NCI-H2107 treated with DMSO at 0.1 percent for 48 hours (cell line): ENCODE results near the gene PPP1R7.

ENCODE experiments used
- DNase-seq: peaks from one replicate; lab custom pipeline; 2025; ENCODE audit not compliant: unreplicated experiment; lab: John Stamatoyannopoulos, UW

The PPP1R7 gene

DNA sequence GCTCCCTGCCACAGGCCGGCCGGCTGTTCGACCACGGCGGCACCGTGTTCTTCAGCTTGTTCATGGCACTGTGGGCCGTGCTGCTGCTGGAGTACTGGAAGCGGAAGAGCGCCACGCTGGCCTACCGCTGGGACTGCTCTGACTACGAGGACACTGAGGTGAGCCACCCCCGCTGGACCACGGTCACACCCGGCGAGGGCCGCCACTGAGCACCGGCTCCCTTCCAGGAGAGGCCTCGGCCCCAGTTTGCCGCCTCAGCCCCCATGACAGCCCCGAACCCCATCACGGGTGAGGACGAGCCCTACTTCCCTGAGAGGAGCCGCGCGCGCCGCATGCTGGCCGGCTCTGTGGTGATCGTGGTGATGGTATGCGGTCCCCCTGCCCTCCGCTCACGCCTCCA is 59.0 kb downstream of the PPP1R7 start:
- DNase-seq, result no peak

DNA sequence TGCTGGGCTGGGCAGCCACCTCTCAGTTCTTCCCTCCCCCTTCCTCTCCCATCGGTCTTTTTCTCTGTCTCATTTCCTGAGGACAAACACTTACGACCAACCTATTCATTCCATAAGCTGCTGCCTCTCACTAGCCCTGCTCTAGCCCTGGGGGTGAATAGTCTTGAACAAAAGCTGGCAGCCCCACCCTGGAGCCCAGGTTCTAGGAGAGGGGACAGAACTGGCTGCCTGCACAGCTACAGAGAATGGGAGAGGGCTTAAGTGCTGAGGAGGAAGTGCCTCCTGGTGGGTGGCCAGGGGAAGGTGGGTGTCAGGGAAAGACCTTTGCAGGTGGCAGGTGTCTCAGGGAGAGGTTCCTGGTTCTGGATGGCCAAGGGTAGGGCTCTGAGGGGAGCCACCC is 61.0 kb downstream of the PPP1R7 start:
- no peak for DNase-seq

DNA sequence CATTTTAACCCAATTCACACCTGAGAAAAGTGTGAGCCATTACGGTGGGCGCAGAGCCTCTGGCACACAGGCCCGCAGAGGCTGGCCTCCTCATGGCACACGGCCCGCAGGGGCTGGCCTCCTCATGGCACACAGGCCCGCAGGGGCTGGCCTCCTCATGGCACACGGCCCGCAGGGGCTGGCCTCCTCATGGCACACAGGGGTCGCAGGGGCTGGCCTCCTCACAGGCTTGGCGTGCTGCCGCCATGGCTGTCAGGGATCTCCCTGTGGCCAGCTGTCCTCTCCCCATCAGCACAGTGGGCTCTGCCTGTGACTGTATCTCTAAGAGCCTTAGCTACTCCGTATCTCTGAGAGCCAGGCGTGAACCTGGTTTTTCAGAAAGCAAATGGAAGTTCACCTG is 62.8 kb downstream of the PPP1R7 start:
- DNase-seq, result no peak

GRCh38 chr2:241213567-241213966 is 63.3 kb downstream of the PPP1R7 start:
- DNase-seq, result no peak

GRCh38 chr2:241214209-241214608 is 63.9 kb downstream of the PPP1R7 start:
- DNase-seq, result no peak

DNA sequence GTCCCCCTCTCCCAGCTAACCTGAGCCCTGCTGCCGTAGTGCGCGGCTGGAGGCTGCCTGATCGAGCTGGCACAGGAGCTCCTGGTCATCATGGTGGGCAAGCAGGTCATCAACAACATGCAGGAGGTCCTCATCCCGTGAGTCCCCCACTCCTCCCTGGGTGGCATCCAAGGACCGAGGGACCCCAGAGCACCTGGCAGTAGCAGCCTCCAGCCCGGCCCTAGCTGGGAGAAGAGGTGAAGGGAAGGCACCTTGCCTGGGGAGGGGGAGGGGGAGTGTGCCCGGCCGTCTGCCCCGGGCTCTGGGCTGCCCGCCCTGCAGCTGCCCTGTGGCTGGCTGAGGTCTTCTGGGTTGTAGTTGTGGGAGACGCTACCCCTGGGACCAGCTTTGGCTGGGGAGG is 64.5 kb downstream of the PPP1R7 start:
- no peak for DNase-seq

DNA sequence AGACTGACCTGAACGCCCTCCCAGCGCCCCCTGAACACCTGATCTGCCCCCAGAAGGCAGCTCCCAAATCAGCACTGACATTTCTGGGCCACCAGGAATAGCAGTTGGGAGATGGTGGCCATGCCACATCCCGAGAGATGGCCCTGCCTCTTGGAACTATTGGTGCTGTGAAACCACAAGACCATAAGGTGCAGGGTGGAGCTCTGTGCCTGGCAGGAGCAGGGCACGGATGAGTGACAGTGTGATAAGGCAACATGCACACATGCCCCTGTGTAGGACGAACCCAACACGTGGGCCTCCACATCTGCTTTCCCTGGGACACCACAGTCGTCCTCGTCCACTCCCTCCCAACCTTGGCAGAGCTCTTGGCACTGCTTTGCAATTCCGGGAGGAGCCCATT is 65.2 kb downstream of the PPP1R7 start:
- no peak for DNase-seq

GRCh38 chr2:241216211-241216761 is 66.0 kb downstream of the PPP1R7 start:
- no peak for DNase-seq

DNA sequence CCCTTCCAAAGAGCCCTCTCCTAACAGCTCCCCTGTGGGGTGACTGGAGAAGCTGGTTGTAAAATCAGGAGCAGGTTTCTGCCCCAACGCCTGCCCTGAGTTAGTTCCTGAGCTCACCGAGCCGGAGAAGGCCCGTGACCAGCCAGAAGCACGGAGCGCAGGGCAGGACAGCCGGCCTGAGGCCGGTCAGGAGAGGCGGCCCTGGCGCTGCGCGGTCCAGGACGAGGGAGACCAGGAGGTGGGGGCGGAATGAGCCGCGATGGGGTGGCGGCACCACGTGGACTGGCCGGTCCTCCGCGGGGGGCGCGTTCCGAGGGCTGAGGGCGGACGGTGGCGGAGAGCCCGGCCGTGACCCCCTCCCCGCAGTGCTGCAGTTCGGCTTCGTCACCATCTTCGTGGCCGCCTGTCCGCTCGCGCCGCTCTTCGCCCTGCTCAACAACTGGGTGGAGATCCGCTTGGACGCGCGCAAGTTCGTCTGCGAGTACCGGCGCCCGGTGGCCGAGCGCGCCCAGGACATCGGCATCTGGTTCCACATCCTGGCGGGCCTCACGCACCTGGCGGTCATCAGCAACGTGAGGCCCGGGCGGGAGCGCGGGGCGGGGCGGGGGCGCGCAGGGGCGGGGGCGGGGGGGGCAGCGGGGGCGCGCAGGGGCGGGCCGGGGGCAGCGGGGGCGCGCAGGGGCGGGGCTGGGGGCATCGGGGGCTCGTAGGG is 67.2 kb downstream of the PPP1R7 start:
- no peak for DNase-seq

- DNase-seq, result no peak
Observed at GRCh38 chr2:241218131-241219029, 68.1 kb downstream of the PPP1R7 start.

DNA sequence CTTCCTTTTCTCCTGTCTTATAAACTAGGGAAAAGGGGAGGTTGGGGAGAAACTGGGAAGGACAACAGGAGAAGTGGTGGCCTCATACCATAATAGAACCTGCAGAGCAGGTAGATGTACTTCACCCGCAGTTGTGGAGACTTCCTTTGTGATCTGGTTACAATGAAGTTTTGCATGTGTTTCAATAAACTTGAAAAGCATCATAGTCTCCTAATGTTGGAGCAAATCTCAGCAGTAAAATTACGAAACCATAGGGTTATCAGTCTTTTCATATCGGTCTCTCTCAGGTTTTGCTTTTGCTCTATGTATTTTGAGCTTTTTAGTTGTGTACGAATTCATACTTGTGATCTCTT is 68.7 kb downstream of the PPP1R7 start:
- DNase-seq, result no peak

DNA sequence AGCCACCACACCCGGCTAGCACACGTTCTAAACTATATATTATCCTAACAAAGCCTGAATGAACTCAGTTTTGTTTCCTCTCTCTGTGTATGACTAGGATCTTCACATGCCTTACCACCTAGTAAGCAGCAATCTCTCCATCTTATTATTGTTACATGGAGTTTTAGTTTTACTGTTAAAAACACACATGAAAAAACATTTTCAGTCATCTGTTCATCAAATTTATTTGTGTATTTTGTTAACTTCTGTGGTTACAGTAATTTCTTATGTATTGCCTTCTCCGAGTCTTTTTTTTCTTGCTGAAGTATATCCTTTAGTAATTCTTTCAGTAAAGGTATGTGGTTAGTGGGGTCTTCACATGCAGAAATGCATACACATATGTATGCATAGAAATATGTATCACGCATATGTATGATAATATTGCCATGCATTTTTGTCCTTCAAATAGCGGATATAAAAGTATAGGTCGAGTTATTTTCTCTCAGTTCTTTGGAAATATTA is 69.6 kb downstream of the PPP1R7 start:
- DNase-seq, result no peak

GRCh38 chr2:241223211-241224017 is 73.1 kb downstream of the PPP1R7 start:
- no peak for DNase-seq

DNA sequence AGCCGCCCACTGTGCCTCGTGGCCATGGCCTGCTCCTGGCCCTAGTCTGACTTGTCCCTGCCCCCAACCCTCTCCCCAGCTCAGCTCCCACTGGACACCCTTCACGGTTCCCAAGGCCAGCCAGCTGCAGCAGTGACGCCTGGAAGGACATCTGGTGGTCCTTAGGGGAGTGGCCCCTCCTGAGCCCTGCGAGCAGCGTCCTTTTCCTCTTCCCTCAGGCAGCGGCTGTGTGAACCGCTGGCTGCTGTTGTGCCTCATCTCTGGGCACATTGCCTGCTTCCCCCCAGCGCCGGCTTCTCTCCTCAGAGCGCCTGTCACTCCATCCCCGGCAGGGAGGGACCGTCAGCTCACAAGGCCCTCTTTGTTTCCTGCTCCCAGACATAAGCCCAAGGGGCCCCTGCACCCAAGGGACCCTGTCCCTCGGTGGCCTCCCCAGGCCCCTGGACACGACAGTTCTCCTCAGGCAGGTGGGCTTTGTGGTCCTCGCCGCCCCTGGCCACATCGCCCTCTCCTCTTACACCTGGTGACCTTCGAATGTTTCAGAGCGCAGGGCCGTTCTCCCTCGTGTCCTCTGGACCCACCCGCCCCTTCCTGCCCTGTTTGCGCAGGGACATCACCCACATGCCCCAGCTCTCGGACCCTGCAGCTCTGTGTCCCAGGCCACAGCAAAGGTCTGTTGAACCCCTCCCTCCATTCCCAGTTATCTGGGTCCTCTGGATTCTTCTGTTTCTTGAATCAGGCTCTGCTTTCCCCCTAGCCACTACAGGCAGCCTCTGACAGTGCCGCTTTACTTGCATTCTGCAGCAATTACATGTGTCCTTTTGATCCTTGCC is 74.0 kb downstream of the PPP1R7 start:
- DNase-seq, result no peak

- DNase-seq, result no peak
Observed at GRCh38 chr2:241224851-241225438, 74.7 kb downstream of the PPP1R7 start.

GRCh38 chr2:241225545-241225944 is 75.3 kb downstream of the PPP1R7 start:
- DNase-seq, result no peak

- DNase-seq, result no peak
Observed at GRCh38 chr2:241225983-241226382, 75.7 kb downstream of the PPP1R7 start.

DNA sequence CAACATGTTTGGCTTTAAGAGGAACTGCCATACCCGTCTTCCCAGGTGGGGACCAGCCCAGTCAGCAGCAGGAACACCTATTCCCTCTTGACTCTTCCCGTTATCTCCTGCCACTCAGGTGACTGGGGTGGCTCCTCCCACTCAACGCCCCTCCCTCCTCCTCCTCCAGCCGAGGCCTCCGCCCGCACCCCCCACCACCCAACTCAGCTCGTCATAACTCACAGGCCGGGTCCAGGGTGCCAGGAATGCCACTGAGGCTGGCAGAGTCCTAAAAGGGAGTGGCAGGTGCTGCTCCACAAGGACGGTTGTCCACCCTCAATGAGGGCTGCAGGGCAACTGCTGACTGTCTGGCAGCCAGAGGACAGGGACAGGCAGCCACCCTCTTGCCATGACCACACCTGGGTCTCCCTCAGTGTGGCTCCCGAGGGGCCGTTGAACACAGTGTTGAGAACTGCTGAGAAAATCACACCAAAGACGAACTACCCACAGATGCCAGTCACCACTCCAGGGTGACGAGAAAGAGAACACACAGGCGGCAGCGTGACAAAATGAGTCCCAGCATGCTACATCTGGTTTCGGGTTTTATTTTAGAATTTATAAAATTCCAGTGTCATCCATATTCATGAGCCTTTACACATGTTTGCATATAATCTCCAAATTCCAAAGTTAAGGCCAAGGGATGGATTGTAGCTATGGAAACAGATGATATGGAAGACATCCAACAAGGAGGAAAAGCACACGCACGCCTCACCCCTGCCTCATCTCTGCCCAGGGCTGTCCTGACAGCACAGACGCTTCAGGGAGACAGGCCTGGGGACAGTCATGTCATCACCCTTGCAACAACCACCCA is 76.7 kb downstream of the PPP1R7 start:
- DNase-seq, result no peak

- DNase-seq, result no peak
Observed at GRCh38 chr2:241227594-241227993, 77.3 kb downstream of the PPP1R7 start.
